HEK293 (cell line): ENCODE measurements around the gene NIPSNAP2.

Source experiments
- CTCF ChIA-PET: fragments of 350-600 bp; formaldehyde crosslinking; extraction: SDS; loops from one replicate; lab custom pipeline; 2021; ENCODE audit warnings: antibody characterized with exemption; lab: Yijun Ruan, JAX
- POLR2A ChIA-PET: fragments of 300-600 bp; formaldehyde crosslinking; extraction: SDS; loops from one replicate; lab custom pipeline; 2020; ENCODE audit warnings: antibody characterized with exemption, inconsistent platforms; lab: Yijun Ruan, JAX
- H3K27ac ChIP-seq: fragments of 200-500 bp; sonication (Bioruptor generic); 2 replicates; pipeline ENCODE4 v1.5.1; 2014; ENCODE audit warnings: low read depth, low read length, control low read depth, inconsistent platforms; ENCODE audit errors: extremely low read depth
- H3K36me3 ChIP-seq, 2 experiments: fragments of 200-500 bp in 1 of 2; sonication (Bioruptor generic) in 1 of 2; 1 replicate in 1 of 2; 2 replicates in 1 of 2; pipeline ENCODE4 v1.5.1; 2014 to 2017; ENCODE audit warnings: inconsistent platforms in 2 of 2, low read length in 2 of 2; ENCODE audit not compliant: control insufficient read depth in 2 of 2, insufficient read depth in 1 of 2
- H3K4me1 ChIP-seq: fragments of 200-500 bp; sonication (Bioruptor generic); 2 replicates; pipeline ENCODE4 v1.5.1; 2014; ENCODE audit warnings: mild to moderate bottlenecking, low read length, inconsistent platforms; ENCODE audit not compliant: control insufficient read depth, insufficient read depth
- H3K4me3 ChIP-seq: 2 replicates; pipeline ENCODE4 v1.5.1; 2011; ENCODE audit warnings: low read depth, mild to moderate bottlenecking, control low read depth, low read length, moderate library complexity
- H3K9me3 ChIP-seq: fragments of 200-500 bp; sonication (Bioruptor generic); 2 replicates; pipeline ENCODE4 v1.5.1; 2014; ENCODE audit warnings: low read depth, low read length, inconsistent platforms; ENCODE audit not compliant: control insufficient read depth, insufficient read depth
- HOXC10 ChIP-seq: sonication (generic); formaldehyde crosslinking; IDR thresholded peaks from 2 replicates; pipeline ENCODE4 v1.8.1; 2023; ENCODE audit warnings: mild to moderate bottlenecking, missing genetic modification reagents
- KLF7 ChIP-seq: fragments of 450-650 bp; formaldehyde crosslinking; IDR thresholded peaks from 2 replicates; pipeline ENCODE4 v1.5.1; 2016; ENCODE audit warnings: missing biosample characterization, missing genetic modification characterization, borderline replicate concordance
- PRDM2 ChIP-seq: fragments of 450-650 bp; formaldehyde crosslinking; IDR thresholded peaks from 2 replicates; pipeline ENCODE4 v1.5.1; 2016; ENCODE audit warnings: missing biosample characterization, missing genetic modification characterization, borderline replicate concordance
- TCF7L2 ChIP-seq: IDR thresholded peaks from 2 replicates; pipeline ENCODE4 v1.6.1; 2011; ENCODE audit warnings: low read depth, mild to moderate bottlenecking, inconsistent platforms, low read length, moderate library complexity, borderline replicate concordance
- ZEB2 ChIP-seq: fragments of 450-650 bp; formaldehyde crosslinking; IDR thresholded peaks from 2 replicates; pipeline ENCODE4 v1.5.1; 2016; ENCODE audit warnings: missing biosample characterization, missing genetic modification characterization
- TF ChIP-seq, protein P1 (sequence below): fragments of 450-650 bp; formaldehyde crosslinking; IDR thresholded peaks from 2 replicates; pipeline ENCODE4 v1.5.1; 2017; ENCODE audit warnings: missing biosample characterization, missing genetic modification characterization
- TF ChIP-seq, protein P2 (sequence below): fragments of 450-650 bp; formaldehyde crosslinking; IDR thresholded peaks from 2 replicates; pipeline ENCODE4 v1.5.1; 2016; ENCODE audit warnings: missing biosample characterization, missing genetic modification characterization, low read depth
- TF ChIP-seq, protein P3 (sequence below): fragments of 450-650 bp; IDR thresholded peaks from 2 replicates; pipeline ENCODE4 v1.5.1; 2018; ENCODE audit warnings: missing biosample characterization, missing genetic modification characterization

Gene NIPSNAP2

DNA sequence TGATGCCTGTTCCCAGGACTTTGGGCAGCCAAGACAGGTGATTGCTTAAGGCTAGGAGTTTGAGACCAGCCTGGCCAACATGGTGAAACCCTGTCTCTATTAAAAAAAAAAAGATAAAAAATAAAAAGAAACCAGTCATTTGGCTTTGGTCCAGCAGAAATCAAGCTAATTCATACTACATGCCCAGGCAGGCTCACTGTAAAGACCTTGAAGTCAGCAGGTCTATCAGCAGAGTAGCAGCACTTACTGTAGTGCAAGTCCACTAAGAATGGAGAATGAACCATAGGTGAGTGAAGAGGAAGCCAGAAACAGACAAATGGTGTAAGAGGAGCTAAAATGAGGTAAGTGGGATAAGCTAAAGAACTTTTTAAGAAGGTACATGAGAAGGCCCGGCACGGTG, 62.2 kb downstream of the NIPSNAP2 start:
- ChIA-PET CTCF (interaction anchor here (0.6 to 0.7 kb wide), 2 partner anchors 47 to 67 kb away, joined by 4 to 5 read pairs; no protein-coding TSS in a partner anchor), POLR2A (interaction anchor here (0.7 to 1.1 kb wide), 2 partner anchors 24 to 56 kb away, joined by 4 to 5 read pairs; partner anchors contain the start of gene PSPH)
- Histone ChIP-seq H3K27ac (no peak overlapping the region), H3K9me3 (no peaks in the 10 kb centered on the region), H3K36me3 (peaks cover 45 to 49% of the 10 kb centered on the region in 2 experiments; a peak in 2 of 3 replicates), H3K4me3 (no peak overlapping the region), H3K4me1 (no peaks in the 10 kb centered on the region)
- TF ChIP-seq, protein P1, sequence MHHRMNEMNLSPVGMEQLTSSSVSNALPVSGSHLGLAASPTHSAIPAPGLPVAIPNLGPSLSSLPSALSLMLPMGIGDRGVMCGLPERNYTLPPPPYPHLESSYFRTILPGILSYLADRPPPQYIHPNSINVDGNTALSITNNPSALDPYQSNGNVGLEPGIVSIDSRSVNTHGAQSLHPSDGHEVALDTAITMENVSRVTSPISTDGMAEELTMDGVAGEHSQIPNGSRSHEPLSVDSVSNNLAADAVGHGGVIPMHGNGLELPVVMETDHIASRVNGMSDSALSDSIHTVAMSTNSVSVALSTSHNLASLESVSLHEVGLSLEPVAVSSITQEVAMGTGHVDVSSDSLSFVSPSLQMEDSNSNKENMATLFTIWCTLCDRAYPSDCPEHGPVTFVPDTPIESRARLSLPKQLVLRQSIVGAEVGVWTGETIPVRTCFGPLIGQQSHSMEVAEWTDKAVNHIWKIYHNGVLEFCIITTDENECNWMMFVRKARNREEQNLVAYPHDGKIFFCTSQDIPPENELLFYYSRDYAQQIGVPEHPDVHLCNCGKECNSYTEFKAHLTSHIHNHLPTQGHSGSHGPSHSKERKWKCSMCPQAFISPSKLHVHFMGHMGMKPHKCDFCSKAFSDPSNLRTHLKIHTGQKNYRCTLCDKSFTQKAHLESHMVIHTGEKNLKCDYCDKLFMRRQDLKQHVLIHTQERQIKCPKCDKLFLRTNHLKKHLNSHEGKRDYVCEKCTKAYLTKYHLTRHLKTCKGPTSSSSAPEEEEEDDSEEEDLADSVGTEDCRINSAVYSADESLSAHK: 0 out of 2 replicates have a peak, but pooled peaks have one; percentile 42
- TF ChIP-seq, protein P2, sequence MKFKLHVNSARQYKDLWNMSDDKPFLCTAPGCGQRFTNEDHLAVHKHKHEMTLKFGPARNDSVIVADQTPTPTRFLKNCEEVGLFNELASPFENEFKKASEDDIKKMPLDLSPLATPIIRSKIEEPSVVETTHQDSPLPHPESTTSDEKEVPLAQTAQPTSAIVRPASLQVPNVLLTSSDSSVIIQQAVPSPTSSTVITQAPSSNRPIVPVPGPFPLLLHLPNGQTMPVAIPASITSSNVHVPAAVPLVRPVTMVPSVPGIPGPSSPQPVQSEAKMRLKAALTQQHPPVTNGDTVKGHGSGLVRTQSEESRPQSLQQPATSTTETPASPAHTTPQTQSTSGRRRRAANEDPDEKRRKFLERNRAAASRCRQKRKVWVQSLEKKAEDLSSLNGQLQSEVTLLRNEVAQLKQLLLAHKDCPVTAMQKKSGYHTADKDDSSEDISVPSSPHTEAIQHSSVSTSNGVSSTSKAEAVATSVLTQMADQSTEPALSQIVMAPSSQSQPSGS: no peak

DNA sequence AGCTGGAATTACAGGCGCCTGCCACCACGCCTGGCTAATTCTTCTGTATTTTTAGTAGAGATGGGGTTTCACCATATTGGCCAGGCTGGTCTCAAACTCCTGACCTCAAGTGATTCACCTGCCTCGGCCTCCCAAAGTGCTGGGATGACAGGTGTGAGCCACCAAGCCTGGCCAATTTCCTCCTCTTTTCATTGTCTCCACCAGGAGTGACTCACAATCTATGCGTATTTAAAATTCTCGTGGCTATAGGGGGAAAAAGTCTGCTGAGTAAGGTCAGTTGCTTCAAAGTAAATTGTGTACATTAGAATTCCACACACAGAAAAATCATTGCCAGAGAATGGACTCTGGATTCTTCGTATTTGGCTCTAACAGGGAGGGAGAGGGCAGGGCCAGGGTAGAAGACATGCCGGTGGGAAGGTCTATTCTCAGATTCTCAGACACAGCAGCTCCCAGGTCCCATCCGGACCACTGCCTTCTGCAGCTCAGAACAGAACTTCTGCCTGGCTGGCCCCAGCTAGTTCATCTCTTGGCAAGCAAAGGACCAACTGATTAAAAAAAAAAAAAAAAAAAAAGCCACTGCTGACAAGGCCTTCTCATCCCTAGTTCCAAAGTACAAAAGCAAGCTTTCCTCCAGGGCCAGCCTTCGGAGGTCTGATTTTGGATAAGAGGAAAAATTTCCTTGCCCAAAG, 64.7 kb downstream of the NIPSNAP2 start:
- TF ChIP-seq ZEB2: no peak
- TF ChIP-seq KLF7 (tag by site-specific recombination): no peak
- no peak for TF ChIP-seq PRDM2
- TF ChIP-seq HOXC10 (CRISPR knock-in tag): no peak
- TF ChIP-seq, protein P3, sequence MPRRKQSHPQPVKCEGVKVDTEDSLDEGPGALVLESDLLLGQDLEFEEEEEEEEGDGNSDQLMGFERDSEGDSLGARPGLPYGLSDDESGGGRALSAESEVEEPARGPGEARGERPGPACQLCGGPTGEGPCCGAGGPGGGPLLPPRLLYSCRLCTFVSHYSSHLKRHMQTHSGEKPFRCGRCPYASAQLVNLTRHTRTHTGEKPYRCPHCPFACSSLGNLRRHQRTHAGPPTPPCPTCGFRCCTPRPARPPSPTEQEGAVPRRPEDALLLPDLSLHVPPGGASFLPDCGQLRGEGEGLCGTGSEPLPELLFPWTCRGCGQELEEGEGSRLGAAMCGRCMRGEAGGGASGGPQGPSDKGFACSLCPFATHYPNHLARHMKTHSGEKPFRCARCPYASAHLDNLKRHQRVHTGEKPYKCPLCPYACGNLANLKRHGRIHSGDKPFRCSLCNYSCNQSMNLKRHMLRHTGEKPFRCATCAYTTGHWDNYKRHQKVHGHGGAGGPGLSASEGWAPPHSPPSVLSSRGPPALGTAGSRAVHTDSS (tag by site-specific recombination): no peak
- no peak for TF ChIP-seq TCF7L2
- Histone ChIP-seq H3K4me1 (no peaks in the 10 kb centered on the region), H3K27ac (no peak overlapping the region), H3K4me3 (no peak overlapping the region), H3K36me3 (peaks cover 36 to 52% of the 10 kb centered on the region in 2 experiments; a peak in 2 of 3 replicates), H3K9me3 (no peaks in the 10 kb centered on the region)
- ChIA-PET POLR2A (interaction anchor here (0.8 kb wide), 1 partner anchor 22 kb away, joined by 4 read pairs; the partner anchor contains the start of genes CCT6A and PSPH), CTCF (interaction anchor here (0.6 to 1.2 kb wide), 3 partner anchors 24 to 318 kb away, joined by 3 to 4 read pairs (median 3); no protein-coding TSS in a partner anchor)
